Measurements from ENCODE around the gene IL17RD. TPM values are rescaled to one million over a fixed set of nuclear protein-coding genes. Genes with fewer than 3 reads are reported as not detected.
"Not testable (repeated sequence)": the region's sequence is repeated elsewhere in the genome, so short reads cannot be mapped to it uniquely, and the experiment has no call there.

The IL17RD gene
- total RNA-seq, 1 donor from 2014 or later, result not detected

GRCh38 chr3:57088503-57088902 is 76.7 kb downstream of the IL17RD start:
- intact Hi-C loops (cut with micrococcal nuclease), result no loop called here
- ATAC-seq (ENCODE audit: low read depth), result no peak
- Mint-ChIP-seq H3K4me3 (no peak overlapping the region), H3K9me3 (no peaks in the 10 kb centered on the region), H3K27ac (no peak overlapping the region), H3K36me3 (ENCODE audit: low read depth) (no peaks in the 10 kb centered on the region), H3K4me1 (no peaks in the 10 kb centered on the region), H3K27me3 (peaks cover 13% of the 10 kb centered on the region)
- TF ChIP-seq CTCF (IDR thresholded peaks at IDR 0.05), result no peak
- ChIA-PET POLR2A (interaction anchor here (0.7 kb wide), 1 partner anchor 165 kb away, joined by 4 read pairs; no protein-coding TSS in a partner anchor), CTCF (no interaction called here)
- no peak for DNase-seq

GRCh38 chr3:57087361-57088092 is 77.6 kb downstream of the IL17RD start:
- TF ChIP-seq CTCF (IDR thresholded peaks at IDR 0.05), result no peak
- ChIA-PET POLR2A (interaction anchor here (0.9 kb wide), 1 partner anchor 9 kb away, joined by 3 read pairs; no protein-coding TSS in a partner anchor), CTCF (interaction anchor here (0.9 kb wide), 1 partner anchor 14 kb away, joined by 3 read pairs; no protein-coding TSS in a partner anchor)
- Mint-ChIP-seq H3K9me3 (no peaks in the 10 kb centered on the region), H3K27me3 (peaks cover 13% of the 10 kb centered on the region), H3K36me3 (ENCODE audit: low read depth) (no peaks in the 10 kb centered on the region), H3K4me1 (no peaks in the 10 kb centered on the region), H3K4me3 (no peak overlapping the region), H3K27ac (no peak overlapping the region)
- DNase-seq (no peak), ATAC-seq (ENCODE audit: low read depth) (no peak)
- intact Hi-C loops (cut with micrococcal nuclease), result no loop called here

- intact Hi-C loops (cut with micrococcal nuclease), result no loop called here
- Mint-ChIP-seq H3K4me1 (no peaks in the 10 kb centered on the region), H3K27ac (no peak overlapping the region), H3K27me3 (peaks cover 13% of the 10 kb centered on the region), H3K9me3 (no peaks in the 10 kb centered on the region), H3K4me3 (no peak overlapping the region), H3K36me3 (ENCODE audit: low read depth) (no peaks in the 10 kb centered on the region)
- CTCF ChIA-PET, result no interaction called here
- ATAC-seq (ENCODE audit: low read depth) (no peak), DNase-seq (no peak)
- no peak for TF ChIP-seq CTCF (IDR thresholded peaks at IDR 0.05)
- POLR2A ChIA-PET, result no interaction called here
Measured at GRCh38 chr3:57086201-57086600, 79.0 kb downstream of the IL17RD start.

GRCh38 chr3:57085211-57085610 is 79.9 kb downstream of the IL17RD start:
- DNase-seq, result no peak
- Mint-ChIP-seq H3K9me3 (no peaks in the 10 kb centered on the region), H3K4me1 (no peaks in the 10 kb centered on the region), H3K4me3 (no peak overlapping the region), H3K36me3 (ENCODE audit: low read depth) (no peaks in the 10 kb centered on the region), H3K27ac (no peak overlapping the region), H3K27me3 (peaks cover 20% of the 10 kb centered on the region)
- TF ChIP-seq CTCF (IDR thresholded peaks at IDR 0.05), result no peak
- CTCF ChIA-PET, result no interaction called here
- no peak for ATAC-seq (ENCODE audit: low read depth)
- POLR2A ChIA-PET, result no interaction called here
- intact Hi-C loops (cut with micrococcal nuclease), result no loop called here

- H3K9me3 Mint-ChIP-seq; H3K4me3 Mint-ChIP-seq; H3K36me3 Mint-ChIP-seq (ENCODE audit: low read depth); DNase-seq; H3K27ac Mint-ChIP-seq; H3K4me1 Mint-ChIP-seq; intact Hi-C loops (cut with micrococcal nuclease); ATAC-seq (ENCODE audit: low read depth): not testable (repeated sequence)
- POLR2A ChIA-PET, result interaction anchor here (0.7 kb wide), 1 partner anchor 113 kb away, joined by 4 read pairs; no protein-coding TSS in a partner anchor
- CTCF ChIA-PET, result interaction anchor here (1.1 kb wide), 1 partner anchor 16 kb away, joined by 3 read pairs; no protein-coding TSS in a partner anchor
- H3K27me3 Mint-ChIP-seq, result peaks cover 13% of the 10 kb centered on the region
Measured at GRCh38 chr3:57083266-57083995, 81.7 kb downstream of the IL17RD start.

Measured in activated B cell treated with CpG ODN at 0.5 μM for 24 hours (primary cell).